GM10847 (cell line): ENCODE measurements around the gene TMEM235.

Source experiments
- POLR2A ChIP-seq: IDR thresholded peaks from 2 replicates; pipeline ENCODE4 v1.6.1; 2011; ENCODE audit not compliant: insufficient read length; ENCODE audit errors: extremely low read depth

TMEM235 gene

DNA sequence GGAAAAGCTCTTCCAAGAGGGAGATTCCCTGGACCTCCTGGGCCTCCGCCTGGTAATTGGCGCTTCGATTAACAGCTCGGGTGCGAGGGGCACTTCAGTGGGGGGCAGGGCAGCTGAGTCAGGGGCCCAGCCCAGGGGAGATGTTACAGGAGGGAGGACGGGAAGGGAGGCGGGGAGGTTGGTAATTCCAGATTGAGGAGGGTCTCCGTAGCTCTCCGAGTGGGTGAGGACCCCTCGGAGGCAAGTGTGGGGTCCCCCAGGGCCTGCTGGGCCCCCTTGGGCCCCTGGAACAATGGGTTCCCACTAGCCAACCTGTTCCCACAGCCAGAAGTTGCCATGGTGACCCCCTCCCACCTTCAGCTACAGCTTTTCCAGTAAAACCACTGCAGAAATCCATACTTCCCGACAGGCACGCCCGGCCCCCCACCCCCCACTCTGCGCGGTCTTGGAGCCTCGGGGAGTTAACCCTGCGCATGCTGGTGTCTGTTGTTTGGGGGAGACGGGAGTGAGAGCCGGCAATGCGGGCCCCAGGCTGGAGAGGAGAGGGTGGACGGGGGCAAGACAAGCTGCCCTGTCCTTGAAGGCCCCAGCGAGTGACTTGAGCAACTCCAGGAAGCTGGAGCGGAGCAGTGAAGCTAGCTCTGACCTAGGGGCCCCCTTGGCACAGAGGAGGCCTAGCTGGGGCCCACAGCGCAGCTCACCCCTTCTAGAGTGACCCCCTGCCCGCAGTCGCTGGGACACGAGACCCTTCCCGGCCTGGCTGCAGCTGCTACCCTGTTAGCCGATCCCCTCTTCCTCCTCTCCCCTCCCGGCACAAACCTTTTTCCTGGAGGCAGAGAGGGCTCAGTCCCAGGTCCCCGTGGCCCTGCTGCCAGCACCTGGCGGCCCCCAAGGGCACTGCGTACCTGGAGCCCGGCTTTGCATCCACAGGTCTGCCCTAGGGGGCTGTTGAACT, 37.8 kb downstream of the TMEM235 start:
- no peak for TF ChIP-seq POLR2A

GRCh38 chr17:78269955-78270381, 38.5 kb downstream of the TMEM235 start:
- TF ChIP-seq POLR2A, result no peak

- TF ChIP-seq POLR2A, result no peak
Observed at GRCh38 chr17:78271419-78272170, 40.2 kb downstream of the TMEM235 start.

GRCh38 chr17:78272181-78272913, 40.9 kb downstream of the TMEM235 start:
- no peak for TF ChIP-seq POLR2A

GRCh38 chr17:78272914-78273258, 41.5 kb downstream of the TMEM235 start:
- TF ChIP-seq POLR2A, result no peak

DNA sequence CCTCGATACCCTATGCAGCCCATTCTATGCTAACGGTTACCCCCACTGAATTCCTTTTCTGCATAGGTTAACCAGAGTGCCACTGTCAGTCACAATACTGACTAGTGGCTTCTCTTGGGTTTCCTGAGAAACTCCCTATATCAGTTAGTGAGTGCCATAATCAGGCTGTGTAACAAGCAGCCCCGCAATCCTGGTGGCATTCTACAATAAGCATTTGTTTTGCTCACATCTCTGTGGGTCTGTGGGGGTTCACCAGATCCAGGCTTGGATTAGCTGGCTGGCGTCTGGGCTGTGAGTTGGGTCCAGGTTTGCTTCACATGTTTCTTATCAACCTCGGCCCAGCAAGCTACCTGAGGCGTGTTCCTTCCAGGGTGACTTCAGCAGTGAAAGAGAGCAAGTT, 42.4 kb downstream of the TMEM235 start:
- TF ChIP-seq POLR2A, result no peak

DNA sequence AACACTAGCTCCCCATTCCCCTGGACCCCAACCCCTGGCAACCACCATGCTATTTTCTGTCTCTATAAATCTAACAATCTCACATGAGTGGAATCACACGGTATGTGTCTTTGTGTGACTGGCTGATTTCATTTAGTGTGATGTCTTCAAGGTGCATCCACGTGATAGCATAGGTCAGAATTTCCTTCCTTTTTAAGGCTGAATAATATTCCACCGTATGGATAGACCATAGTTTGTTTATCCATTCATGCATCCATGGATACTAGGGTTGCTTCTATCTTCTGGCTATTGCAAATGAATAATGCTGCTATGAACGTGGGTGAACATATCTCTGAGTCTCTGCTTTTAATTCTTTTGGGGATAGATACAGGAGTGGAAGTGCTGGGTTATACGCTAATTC, 43.9 kb downstream of the TMEM235 start:
- TF ChIP-seq POLR2A, result no peak

DNA sequence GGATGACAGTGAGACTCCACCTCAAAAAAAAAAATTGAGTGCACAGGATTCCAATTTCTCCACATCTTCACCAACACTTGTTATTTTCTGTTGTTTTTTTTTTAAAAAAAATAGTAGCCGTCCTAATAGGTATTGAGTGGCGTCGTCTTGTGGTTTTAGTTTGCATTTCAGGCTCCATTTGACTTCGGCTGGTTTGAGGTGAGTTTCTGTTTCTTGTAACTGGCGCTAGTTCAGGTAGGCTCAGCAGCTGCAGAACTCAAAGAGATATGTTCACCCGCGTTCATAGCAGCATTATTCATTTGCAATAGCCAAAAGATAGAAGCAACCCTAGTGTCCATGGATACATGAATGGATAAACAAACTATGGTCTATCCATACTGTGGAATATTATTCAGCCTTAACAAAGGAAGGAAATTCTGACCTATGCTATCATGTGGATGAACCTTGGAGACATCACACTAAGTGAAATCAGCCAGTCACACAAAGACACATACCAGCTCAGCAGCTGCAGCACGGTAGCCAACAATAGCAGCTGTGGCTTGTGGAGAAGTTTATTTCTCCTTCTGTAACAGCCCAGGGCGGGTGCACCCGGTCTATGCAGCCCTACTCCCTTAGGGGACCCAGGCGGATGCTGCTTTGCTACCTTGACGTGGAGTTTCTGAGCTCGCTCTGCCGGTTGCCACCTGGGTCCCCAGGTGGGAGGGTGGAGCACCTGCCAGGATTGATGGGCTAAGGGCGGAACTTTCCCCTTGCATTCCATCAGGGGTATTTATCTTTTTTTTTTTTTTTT, 44.9 kb downstream of the TMEM235 start:
- no peak for TF ChIP-seq POLR2A

- no peak for TF ChIP-seq POLR2A
Observed at GRCh38 chr17:78278139-78278741, 46.8 kb downstream of the TMEM235 start.

DNA sequence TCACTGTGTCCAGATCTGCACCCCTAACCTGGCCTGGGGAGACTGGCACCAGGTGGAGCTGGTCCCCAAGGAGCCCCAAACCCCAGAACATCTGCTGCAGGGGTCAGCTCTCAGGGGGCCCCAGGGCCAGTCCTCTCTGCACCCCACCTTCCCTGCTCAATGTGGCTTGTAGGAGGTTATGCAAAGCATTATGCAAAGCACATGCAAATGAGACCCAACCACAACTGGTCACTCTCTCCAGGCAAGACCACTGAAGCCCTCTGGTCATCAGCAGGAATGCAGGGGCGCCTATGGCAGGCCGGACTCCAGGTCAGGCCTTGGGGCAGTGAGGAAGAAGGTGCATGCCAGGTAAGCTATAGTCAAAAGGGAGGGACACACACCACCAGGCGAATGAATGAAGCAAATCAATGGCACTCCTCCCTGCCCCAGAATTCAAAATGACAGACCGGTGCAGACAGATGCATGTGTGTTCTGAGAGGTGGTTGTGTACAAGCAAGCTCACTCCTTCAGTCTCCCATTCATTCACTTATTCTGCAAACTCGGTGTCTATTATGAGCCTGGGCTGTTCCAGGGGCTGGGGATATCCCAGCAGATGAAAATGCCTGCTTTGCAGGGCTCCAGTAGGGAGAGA, 48.0 kb downstream of the TMEM235 start:
- no peak for TF ChIP-seq POLR2A

GRCh38 chr17:78281249-78281845, 49.9 kb downstream of the TMEM235 start:
- TF ChIP-seq POLR2A, result no peak

- no peak for TF ChIP-seq POLR2A
Observed at GRCh38 chr17:78284146-78284545, 52.7 kb downstream of the TMEM235 start.

DNA sequence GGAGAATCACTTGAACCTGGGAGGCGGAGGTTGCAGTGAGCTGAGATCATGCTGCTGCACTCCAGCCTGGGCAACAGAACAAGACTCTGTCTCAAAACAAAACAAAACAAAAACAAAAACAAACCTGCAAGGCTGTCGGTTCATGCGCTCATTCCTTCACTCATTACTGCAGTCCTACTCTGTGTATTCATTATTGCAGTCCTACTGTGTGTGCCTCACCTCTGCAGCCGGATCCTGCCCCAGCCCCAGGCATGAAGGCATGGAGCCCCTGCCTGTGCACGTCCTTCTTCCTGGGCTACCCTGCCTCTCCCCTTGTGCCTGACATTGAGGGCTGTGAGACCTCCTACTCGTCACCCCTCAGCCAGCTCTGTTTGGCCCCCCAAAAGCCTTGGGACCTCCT, 57.6 kb downstream of the TMEM235 start:
- no peak for TF ChIP-seq POLR2A
